ENCODE measurements around the gene E2F3. TPM values are rescaled to one million over a fixed set of nuclear protein-coding genes. Genes with fewer than 3 reads are reported as not detected.

The E2F3 gene
- total RNA-seq, 4 donors from 2014 or later, result 2.2 to 16.3 (median 5.6) TPM

DNA sequence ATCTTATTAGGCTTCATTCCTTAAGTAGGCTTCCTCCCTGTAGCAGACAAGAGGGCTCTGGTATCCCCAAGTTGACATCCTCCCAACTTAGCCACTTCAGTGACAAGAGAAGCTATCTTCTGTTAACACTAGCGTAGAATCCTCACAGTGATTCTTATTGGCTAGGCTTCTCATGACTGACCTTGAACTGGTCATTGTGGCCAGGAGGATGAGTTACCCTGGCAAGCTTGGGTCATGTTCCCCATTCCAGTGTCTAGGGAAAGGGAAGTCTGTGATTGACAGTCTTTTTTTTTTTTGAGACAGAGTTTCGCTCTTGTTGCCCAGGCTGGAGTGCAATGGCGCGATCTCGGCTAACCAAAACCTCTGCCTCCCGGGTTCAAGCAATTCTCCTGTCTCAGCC is 139.7 kb downstream of the E2F3 start:
- Histone ChIP-seq H3K9me3 (no peaks in the 10 kb centered on the region), H3K4me1 (peaks cover 0 to 14% (median 6%) of the 10 kb centered on the region in 4 donors), H3K27me3 (no peaks in the 10 kb centered on the region), H3K4me3 (no peak overlapping the region), H3K36me3 (peaks cover 0 to 7% (median 0%) of the 10 kb centered on the region in 4 donors), H3K27ac (no peak overlapping the region)
- intact Hi-C loops (cut with DNase I; ENCODE audit: low total_unique reads) (no loop called here), in situ Hi-C loops (cut with MboI; ENCODE audit: low pct_ligation_motif_present in 1 of 4, low pct_unique_long_range_greater_than_20kb in 1 of 4, low sequenced_read_pairs in 3 of 4) (loop anchor here in 1 of 4 donors (25.0 kb wide), 1 partner anchor 454 kb away; no protein-coding TSS in a partner anchor)
- TF ChIP-seq POLR2AphosphoS5 (IDR thresholded peaks at IDR 0.05) (no peak), POLR2A (IDR thresholded peaks at IDR 0.05) (no peak), EP300 (IDR thresholded peaks at IDR 0.05; ENCODE audit: low read depth) (no peak)
- TF ChIP-seq, protein P1, sequence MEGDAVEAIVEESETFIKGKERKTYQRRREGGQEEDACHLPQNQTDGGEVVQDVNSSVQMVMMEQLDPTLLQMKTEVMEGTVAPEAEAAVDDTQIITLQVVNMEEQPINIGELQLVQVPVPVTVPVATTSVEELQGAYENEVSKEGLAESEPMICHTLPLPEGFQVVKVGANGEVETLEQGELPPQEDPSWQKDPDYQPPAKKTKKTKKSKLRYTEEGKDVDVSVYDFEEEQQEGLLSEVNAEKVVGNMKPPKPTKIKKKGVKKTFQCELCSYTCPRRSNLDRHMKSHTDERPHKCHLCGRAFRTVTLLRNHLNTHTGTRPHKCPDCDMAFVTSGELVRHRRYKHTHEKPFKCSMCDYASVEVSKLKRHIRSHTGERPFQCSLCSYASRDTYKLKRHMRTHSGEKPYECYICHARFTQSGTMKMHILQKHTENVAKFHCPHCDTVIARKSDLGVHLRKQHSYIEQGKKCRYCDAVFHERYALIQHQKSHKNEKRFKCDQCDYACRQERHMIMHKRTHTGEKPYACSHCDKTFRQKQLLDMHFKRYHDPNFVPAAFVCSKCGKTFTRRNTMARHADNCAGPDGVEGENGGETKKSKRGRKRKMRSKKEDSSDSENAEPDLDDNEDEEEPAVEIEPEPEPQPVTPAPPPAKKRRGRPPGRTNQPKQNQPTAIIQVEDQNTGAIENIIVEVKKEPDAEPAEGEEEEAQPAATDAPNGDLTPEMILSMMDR (IDR thresholded peaks at IDR 0.05), result no peak
- 94% methylated on average over 6 of the region's 6 CpGs; no CpG with 5 or more reads in 1 of the 2 donors for WGBS, 2 donors (ENCODE audit: low coverage in 1 of 2)
- DNase-seq, result no peak

DNA sequence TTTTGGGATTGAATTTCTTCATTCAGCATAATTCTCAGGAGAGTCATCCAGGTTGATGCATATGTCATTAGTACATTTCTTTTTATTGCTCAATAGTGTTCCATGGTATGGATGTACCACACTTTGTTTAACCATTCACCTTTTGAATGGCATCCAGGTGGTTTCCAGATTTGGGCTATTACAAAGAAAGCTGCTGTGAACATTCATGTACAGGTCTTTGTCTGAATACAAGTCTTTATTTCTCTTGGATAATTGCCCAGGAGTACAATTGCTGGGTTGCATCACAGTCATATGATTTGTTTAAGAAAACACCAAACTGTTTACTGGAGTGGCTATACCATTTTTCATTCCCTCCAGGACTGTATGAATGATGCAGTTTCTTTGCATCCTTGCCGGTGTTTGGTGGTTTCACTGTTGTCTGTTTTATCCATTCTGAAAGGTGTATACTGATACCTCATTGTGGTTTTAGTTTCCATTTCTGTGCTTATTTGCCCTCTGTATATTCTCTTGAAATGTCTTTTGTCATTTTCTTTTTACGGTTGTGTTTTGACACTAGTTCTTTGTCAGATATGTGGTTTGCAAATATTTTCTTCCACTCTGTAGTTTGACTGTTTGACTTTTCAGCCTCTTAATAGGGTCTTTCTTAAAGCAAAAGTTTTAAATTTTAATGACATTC is 141.4 kb downstream of the E2F3 start:
- Histone ChIP-seq H3K36me3 (peaks cover 0 to 12% (median 3%) of the 10 kb centered on the region in 4 donors), H3K27ac (peak overlapping the region in 1 of 4 donors; percentile 5), H3K9me3 (no peaks in the 10 kb centered on the region), H3K4me1 (peaks cover 0 to 14% (median 6%) of the 10 kb centered on the region in 4 donors), H3K4me3 (no peak overlapping the region), H3K27me3 (no peaks in the 10 kb centered on the region)
- TF ChIP-seq EP300 (IDR thresholded peaks at IDR 0.05; ENCODE audit: low read depth), result no peak
- no peak for TF ChIP-seq POLR2A (IDR thresholded peaks at IDR 0.05)
- TF ChIP-seq, protein P1 (IDR thresholded peaks at IDR 0.05), result no peak
- no peak for TF ChIP-seq POLR2AphosphoS5 (IDR thresholded peaks at IDR 0.05)
- intact Hi-C loops (cut with DNase I; ENCODE audit: low total_unique reads), result no loop called here
- in situ Hi-C loops (cut with MboI; ENCODE audit: low pct_ligation_motif_present in 1 of 4, low pct_unique_long_range_greater_than_20kb in 1 of 4, low sequenced_read_pairs in 3 of 4), result loop anchor here in 1 of 4 donors (25.0 kb wide), 1 partner anchor 456 kb away; no protein-coding TSS in a partner anchor
- 20 to 22% methylated on average over 2 of the region's 2 CpGs for WGBS, 2 donors (ENCODE audit: low coverage in 1 of 2)
- DNase-seq, result no peak

Small RNAs within 50 kb of the gene (small RNA-seq; reads per million reads assigned to genes)
- gene RF00019 (0 reads per million in 4 donors), gene RNU6-141P (0 reads per million in 4 donors)

Other genes starting within 250 kb of the E2F3 start
- gene MBOAT1, start 189.4 kb upstream of the E2F3 start, total RNA-seq, result 10 to 100 TPM; 10.3 to 85.3 (median 66.5) TPM
- gene CDKAL1, start 132.6 kb downstream of the E2F3 start, total RNA-seq, result 10 to 100 TPM in 3 of 4 donors, 1 to 10 TPM in 1; 4.8 to 21.7 (median 12.5) TPM

Data from transverse colon (tissue), 4 donors.